Subcutaneous adipose tissue (tissue), 4 donors: ENCODE results near the gene KIR2DL3. TPM values are rescaled to one million over a fixed set of nuclear protein-coding genes. Genes with fewer than 3 reads are reported as not detected.
"Not testable (repeated sequence)": the region's sequence is repeated elsewhere in the genome, so short reads cannot be mapped to it uniquely, and the experiment has no call there.

ENCODE experiments used
- total RNA-seq, 4 donors: library from RNA; depleted of rRNA; stranded (reverse); fragments of >200 nt; gene quantifications; one replicate each; pipeline ENCODE4 v1.1.0, GENCODE V29; 2016
- TF ChIP-seq, protein P1 (sequence below): fragments of 450-650 bp; IDR thresholded peaks from one replicate; pipeline ENCODE4 v1.5.1; 2016; ENCODE audit warnings: low read depth, mild to moderate bottlenecking, control low read depth, antibody characterized with exemption, moderate library complexity

KIR2DL3 gene
- total RNA-seq: not detected

GRCh38 chr19:54738306-54738705 is at the start of gene KIR2DL3:
Gene KIR2DL3, plus strand, starts transcription at chr19:54738513. Its CDS starts 33 bp downstream, at chr19:54738546.
- TF ChIP-seq, protein P1, sequence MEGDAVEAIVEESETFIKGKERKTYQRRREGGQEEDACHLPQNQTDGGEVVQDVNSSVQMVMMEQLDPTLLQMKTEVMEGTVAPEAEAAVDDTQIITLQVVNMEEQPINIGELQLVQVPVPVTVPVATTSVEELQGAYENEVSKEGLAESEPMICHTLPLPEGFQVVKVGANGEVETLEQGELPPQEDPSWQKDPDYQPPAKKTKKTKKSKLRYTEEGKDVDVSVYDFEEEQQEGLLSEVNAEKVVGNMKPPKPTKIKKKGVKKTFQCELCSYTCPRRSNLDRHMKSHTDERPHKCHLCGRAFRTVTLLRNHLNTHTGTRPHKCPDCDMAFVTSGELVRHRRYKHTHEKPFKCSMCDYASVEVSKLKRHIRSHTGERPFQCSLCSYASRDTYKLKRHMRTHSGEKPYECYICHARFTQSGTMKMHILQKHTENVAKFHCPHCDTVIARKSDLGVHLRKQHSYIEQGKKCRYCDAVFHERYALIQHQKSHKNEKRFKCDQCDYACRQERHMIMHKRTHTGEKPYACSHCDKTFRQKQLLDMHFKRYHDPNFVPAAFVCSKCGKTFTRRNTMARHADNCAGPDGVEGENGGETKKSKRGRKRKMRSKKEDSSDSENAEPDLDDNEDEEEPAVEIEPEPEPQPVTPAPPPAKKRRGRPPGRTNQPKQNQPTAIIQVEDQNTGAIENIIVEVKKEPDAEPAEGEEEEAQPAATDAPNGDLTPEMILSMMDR: not testable (repeated sequence)

DNA sequence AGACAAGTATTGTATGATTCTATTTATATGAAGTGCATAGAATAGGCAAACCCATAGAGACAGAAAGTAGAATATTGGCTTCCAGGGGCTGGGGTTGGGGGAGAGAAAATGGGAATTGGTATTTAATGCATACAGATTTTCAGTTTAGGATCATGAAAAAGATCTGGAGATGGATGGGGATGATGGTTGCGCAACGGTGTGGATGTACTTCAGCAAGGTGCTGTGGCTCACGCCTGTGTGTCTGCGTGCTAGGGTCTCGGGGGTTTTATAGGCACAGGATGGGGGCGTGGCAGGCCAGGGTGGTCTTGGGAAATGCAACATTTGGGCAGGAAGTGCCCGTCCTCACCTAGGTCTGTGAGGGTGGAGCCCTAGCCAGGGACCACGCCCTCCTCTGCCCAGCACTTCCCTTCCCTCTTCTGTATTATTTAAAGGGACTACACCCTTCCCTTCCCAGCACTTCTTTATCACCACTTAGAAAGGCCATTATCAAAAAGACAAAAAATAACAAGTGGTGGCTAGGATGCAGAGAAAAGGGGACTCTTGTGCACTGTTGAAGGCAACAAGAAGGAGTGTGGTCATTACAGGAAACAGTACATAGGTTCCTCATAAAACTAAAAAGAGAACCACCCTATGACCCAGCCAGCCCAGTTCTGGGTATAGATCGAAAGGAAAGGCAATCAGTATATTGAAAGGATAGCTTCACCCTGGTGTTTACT is 46.6 kb upstream of the KIR2DL3 start:
- TF ChIP-seq, protein P1: no peak

DNA sequence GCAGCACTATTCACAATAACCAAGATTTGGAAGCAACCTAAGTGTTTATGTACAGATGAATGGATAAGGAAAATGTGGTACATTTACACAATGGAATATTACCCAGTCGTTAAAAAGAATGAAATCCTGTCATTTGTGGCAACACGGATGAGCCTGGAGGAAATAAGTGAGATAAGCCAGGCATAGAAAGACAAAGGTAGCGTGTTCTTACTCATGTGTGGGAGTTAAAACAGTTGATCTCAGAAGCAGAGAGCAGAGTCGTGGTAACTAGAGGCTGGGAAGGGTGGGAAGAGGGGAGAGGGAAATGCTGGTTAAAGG is 46.1 kb upstream of the KIR2DL3 start:
- TF ChIP-seq, protein P1: no peak

DNA sequence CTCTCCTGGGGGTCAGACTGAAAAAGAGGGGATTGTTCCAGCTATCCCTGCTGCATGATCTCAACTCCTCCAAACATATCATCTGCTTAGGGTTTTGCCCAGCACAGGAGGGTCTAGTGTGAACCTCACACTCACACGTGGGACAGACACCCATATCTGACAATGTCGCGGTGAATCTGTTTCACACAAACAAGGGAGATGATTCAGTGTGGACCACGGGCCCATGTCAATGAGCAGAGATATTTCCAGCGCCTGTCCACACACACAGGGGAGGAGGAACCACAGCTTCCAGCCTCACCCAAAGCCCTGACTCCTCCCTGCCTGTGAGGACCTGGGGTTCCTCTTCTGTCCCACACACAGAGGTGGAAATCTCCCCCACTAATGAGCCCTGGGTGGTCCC is 43.7 kb upstream of the KIR2DL3 start:
- TF ChIP-seq, protein P1: no peak

DNA sequence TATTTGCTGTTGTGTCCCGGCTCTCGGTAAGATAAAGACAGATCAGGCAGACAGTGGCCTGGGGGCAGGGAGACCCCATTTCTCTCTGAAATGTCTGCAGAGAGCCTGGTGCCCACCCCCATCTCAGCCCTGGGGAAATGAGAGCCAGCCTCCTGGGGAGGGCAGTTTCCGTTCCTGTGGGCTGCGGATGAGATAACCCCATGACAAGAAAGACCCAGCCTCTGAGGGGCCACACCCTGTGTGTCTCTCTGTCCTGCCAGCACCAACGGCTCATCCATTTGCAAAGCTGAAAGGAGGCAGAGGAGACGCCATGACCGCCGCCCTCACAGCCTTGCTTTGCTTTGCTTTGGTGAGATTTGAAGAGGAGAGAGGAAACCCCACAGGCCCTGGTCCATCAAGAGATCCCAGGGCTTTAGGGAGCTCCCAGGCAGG is 42.2 kb upstream of the KIR2DL3 start:
- TF ChIP-seq, protein P1: no peak

GRCh38 chr19:54696766-54697165 is 41.5 kb upstream of the KIR2DL3 start:
- TF ChIP-seq, protein P1: no peak

- TF ChIP-seq, protein P1: no peak
These were observed 33.4 kb upstream of the KIR2DL3 start for GRCh38 chr19:54704928-54705327.
